ENCODE data around the gene CCSER1. TPM values are rescaled to one million over a fixed set of nuclear protein-coding genes. Genes with fewer than 3 reads are reported as not detected.

The CCSER1 gene
- total and polyA plus RNA-seq, 2 of the 8 experiments (the other 6 are each of a cell fraction or from before 2014, with no cell fraction given): 0.26 to 0.84 TPM

- H3K4me1 ChIP-seq (replicated peaks in 1 of 4; ENCODE audit: control insufficient read depth in 3 of 4, insufficient read depth in 4 of 4, low read length in 3 of 4): no peaks in the 10 kb centered on the region
- H3K18ac ChIP-seq (ENCODE audit: extremely low read depth, low read length): no peak overlapping the region
- H3K27me3 ChIP-seq (replicated peaks in 1 of 4; ENCODE audit: control insufficient read depth in 3 of 4, extremely low read depth in 1 of 4, insufficient read depth in 3 of 4, low read length in 3 of 4): no peaks in the 10 kb centered on the region
- H2AK5ac ChIP-seq (ENCODE audit: low read depth, low read length): no peak overlapping the region
- no peak for TF ChIP-seq SUZ12 (IDR thresholded peaks at IDR 0.05; ENCODE audit: low read length)
- TF ChIP-seq EZH2 (IDR thresholded peaks at IDR 0.05; ENCODE audit: low read depth, low read length, severe bottlenecking): no peak
- no peak for TF ChIP-seq EP300 (IDR thresholded peaks at IDR 0.05; ENCODE audit: borderline replicate concordance in 1 of 2, low read depth in 2 of 2, low read length in 2 of 2)
- TF ChIP-seq CTBP2 (IDR thresholded peaks at IDR 0.05; ENCODE audit: borderline replicate concordance, insufficient read depth, insufficient read length, low read length): no peak
- no peak for TF ChIP-seq SP1 (IDR thresholded peaks at IDR 0.05; ENCODE audit: low read depth, low read length)
- no peak for TF ChIP-seq EGR1 (IDR thresholded peaks at IDR 0.05; ENCODE audit: borderline replicate concordance, low read depth, low read length)
- TF ChIP-seq BCL11A (IDR thresholded peaks at IDR 0.05; ENCODE audit: low read depth in 2 of 2, low read length in 2 of 2): no peak
- TF ChIP-seq RBBP5 (IDR thresholded peaks at IDR 0.05; ENCODE audit: borderline replicate concordance, low read depth, low read length): no peak
- TF ChIP-seq RXRA (IDR thresholded peaks at IDR 0.05; ENCODE audit: insufficient read depth, low read depth, low read length): no peak
- TF ChIP-seq TCF12 (IDR thresholded peaks at IDR 0.05; ENCODE audit: low read depth, low read length): no peak
- TF ChIP-seq E2F6 (IDR thresholded peaks at IDR 0.05): no peak
- TF ChIP-seq TBP (IDR thresholded peaks at IDR 0.05; ENCODE audit: low read depth, low read length): no peak
- TF ChIP-seq JUN (IDR thresholded peaks at IDR 0.05; ENCODE audit: low read depth, low read length): no peak
- H3K4me2 ChIP-seq (ENCODE audit: insufficient read depth in 1 of 2, low read depth in 2 of 2, low read length in 2 of 2): no peak overlapping the region
- H3K14ac ChIP-seq (ENCODE audit: insufficient read length): no peak overlapping the region
- H2AFZ ChIP-seq (ENCODE audit: low read length): no peak overlapping the region
- ChIA-PET POLR2A (ENCODE audit: partially characterized antibody) (no interaction called here), CTCF (ENCODE audit: partially characterized antibody) (no interaction called here)
- no peak overlapping the region for H4K91ac ChIP-seq (replicated peaks; ENCODE audit: insufficient read length, low read length)
- H2BK12ac ChIP-seq (ENCODE audit: low read depth, low read length): no peak overlapping the region
- no peaks in the 10 kb centered on the region for H3K79me1 ChIP-seq (ENCODE audit: low read depth, low read length)
- H3K9ac ChIP-seq (replicated peaks in 1 of 4; ENCODE audit: extremely low read depth in 1 of 4, low read depth in 3 of 4, low read length in 3 of 4): no peak overlapping the region
- no peak overlapping the region for H3K56ac ChIP-seq (replicated peaks; ENCODE audit: insufficient read length, low read depth, low read length)
- H3K23me2 ChIP-seq (ENCODE audit: low read depth, low read length): no peaks in the 10 kb centered on the region
- no peak for DNase-seq (ENCODE audit: low read depth in 1 of 2, low spot score in 2 of 2)
- no peaks in the 10 kb centered on the region for H4K20me1 ChIP-seq (replicated peaks in 1 of 2; ENCODE audit: control insufficient read depth in 1 of 2, insufficient read depth in 2 of 2, low read length in 2 of 2)
- H3K36me3 ChIP-seq (ENCODE audit: control insufficient read depth in 2 of 4, insufficient read depth in 4 of 4, low read length in 3 of 4): 0 out of 8 replicates have a peak, but pooled peaks cover 0 to 2% (median 0%) of the 10 kb centered on the region in 4 experiments
- no peak overlapping the region for H4K8ac ChIP-seq (ENCODE audit: extremely low read depth, insufficient read depth, low read length)
- no peak for FAIRE-seq
- H2BK120ac ChIP-seq (replicated peaks; ENCODE audit: low read depth, low read length): no peak overlapping the region
- no peak overlapping the region for H4K5ac ChIP-seq (ENCODE audit: insufficient read length, low read depth, low read length)
- H3K27ac ChIP-seq (ENCODE audit: low read depth, low read length): no peak overlapping the region
- no peak overlapping the region for H3K4ac ChIP-seq (replicated peaks; ENCODE audit: insufficient read length, low read depth, low read length)
- 82% methylated on average over 2 of the region's 2 CpGs; no CpG with 5 or more reads in 1 of the 2 experiments for WGBS, 2 experiments (ENCODE audit: extremely low coverage in 1 of 2, insufficient coverage in 1 of 2, insufficient read length in 1 of 2, insufficient replicate concordance in 2 of 2, low coverage in 1 of 2, low lambda C conversion rate in 2 of 2, missing lambda C conversion rate in 1 of 2)
- H3K23ac ChIP-seq (ENCODE audit: insufficient read length): no peak overlapping the region
- H2BK20ac ChIP-seq (ENCODE audit: low read length): no peak overlapping the region
- no peaks in the 10 kb centered on the region for H3K79me2 ChIP-seq (ENCODE audit: control insufficient read depth in 1 of 2, insufficient read depth in 2 of 2, low read length in 2 of 2)
- peaks cover 11 to 16% of the 10 kb centered on the region in 2 experiments for H3K9me3 ChIP-seq (ENCODE audit: insufficient read depth in 2 of 2, low read depth in 1 of 2, low read length in 1 of 2)
- H2BK15ac ChIP-seq (ENCODE audit: low read length): no peak overlapping the region
- no peak overlapping the region for H3K4me3 ChIP-seq (ENCODE audit: extremely low read depth in 1 of 4, insufficient read depth in 2 of 4, low read depth in 3 of 4, low read length in 4 of 4)
- no peak overlapping the region for H2BK5ac ChIP-seq (ENCODE audit: low read depth, low read length)
These were observed 371.0 kb downstream of the CCSER1 start for GRCh38 chr4:90498175-90498574.
